GM12801 (cell line): Measurements from ENCODE around the gene IGF1.

ENCODE experiments used
- TF ChIP-seq, protein P1 (sequence below): IDR thresholded peaks from one replicate; pipeline ENCODE4 v1.5.1; 2011; ENCODE audit warnings: control low read depth; ENCODE audit not compliant: insufficient read length; ENCODE audit errors: extremely low read depth

Gene IGF1

GRCh38 chr12:102408487-102409297, 71.7 kb downstream of the IGF1 start:
- TF ChIP-seq, protein P1, sequence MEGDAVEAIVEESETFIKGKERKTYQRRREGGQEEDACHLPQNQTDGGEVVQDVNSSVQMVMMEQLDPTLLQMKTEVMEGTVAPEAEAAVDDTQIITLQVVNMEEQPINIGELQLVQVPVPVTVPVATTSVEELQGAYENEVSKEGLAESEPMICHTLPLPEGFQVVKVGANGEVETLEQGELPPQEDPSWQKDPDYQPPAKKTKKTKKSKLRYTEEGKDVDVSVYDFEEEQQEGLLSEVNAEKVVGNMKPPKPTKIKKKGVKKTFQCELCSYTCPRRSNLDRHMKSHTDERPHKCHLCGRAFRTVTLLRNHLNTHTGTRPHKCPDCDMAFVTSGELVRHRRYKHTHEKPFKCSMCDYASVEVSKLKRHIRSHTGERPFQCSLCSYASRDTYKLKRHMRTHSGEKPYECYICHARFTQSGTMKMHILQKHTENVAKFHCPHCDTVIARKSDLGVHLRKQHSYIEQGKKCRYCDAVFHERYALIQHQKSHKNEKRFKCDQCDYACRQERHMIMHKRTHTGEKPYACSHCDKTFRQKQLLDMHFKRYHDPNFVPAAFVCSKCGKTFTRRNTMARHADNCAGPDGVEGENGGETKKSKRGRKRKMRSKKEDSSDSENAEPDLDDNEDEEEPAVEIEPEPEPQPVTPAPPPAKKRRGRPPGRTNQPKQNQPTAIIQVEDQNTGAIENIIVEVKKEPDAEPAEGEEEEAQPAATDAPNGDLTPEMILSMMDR = no peak

DNA sequence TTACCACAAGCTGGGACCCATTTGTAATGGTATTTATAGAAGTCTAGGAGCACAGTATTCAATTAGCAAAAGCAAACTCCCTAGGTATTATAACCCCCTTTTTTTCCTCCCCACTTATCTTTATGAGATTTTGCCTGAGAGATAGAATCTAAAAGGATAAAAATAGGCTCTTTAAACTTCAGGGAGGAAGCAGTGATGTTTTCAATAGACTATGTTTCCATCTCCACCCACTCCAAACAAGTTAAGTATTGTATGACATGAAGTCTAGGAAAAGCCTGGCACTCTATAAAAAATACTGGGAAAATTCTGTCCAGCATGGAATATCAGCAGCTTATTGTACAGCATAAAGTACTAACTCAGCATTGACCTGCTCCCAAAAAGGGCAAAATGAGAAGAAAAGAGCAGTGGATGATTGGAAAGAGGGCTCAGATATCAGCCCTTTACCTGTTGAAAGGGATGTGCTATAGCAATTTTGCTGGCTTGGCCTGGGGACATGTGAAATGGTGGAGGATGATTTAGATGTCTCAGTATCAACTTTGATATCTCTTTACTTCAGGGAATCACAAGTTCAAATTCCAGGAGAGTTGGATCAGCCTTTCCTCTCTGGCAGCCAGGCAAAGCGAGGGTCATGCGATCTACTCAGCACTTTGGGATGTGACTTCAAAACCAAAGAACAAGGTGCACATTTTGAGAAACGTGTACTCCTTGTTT, 72.4 kb downstream of the IGF1 start:
- TF ChIP-seq, protein P1 = no peak

DNA sequence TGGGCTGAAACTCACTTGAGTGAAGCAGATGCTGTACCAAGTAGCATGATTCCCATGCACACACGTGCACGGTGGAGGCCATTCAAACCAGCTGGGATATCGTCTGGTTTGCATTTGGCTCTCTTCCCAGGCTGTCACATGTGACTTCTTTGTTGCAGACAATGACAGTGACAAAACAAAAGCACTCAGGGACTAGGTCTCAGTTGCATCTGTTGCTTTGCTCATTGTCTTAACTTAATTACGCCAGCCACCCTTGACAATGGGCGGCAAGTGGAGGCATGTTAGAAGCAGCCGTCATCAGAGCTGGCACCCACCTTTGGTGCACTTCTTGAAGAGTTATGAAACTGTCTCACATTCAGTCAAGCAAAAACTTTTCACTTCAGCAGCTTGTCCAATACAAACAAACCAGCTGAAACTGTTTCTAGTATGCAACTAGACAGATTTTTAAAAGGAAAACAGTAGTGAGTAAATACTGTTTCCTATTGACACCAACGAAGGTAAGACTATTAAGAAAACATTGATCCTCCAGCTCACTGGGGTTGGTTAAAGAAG, 74.3 kb downstream of the IGF1 start:
- TF ChIP-seq, protein P1 = no peak

DNA sequence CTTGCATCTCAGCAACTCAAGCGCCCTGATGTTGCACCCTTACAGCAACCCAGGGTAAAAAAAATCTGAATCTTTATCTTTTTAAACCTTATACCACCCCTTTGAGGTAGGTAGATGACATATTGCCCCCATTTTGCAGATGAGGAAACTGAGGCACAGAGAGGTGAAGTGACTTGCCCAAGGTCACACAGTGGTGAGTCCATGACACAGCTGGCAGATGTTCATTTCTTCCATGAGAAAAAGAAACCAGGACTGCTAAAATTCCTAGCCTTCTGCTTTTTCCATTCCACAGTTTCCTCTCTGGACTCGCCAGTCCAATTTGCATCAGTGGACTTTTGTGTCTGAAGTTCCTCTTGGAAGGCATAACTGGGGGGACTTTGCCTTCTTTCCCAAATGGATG, 79.3 kb downstream of the IGF1 start:
- TF ChIP-seq, protein P1 = no peak

- TF ChIP-seq, protein P1 = no peak
These were observed 80.7 kb downstream of the IGF1 start for GRCh38 chr12:102399653-102400052.

- TF ChIP-seq, protein P1 = no peak
These were observed 84.1 kb downstream of the IGF1 start for GRCh38 chr12:102396276-102396675.

DNA sequence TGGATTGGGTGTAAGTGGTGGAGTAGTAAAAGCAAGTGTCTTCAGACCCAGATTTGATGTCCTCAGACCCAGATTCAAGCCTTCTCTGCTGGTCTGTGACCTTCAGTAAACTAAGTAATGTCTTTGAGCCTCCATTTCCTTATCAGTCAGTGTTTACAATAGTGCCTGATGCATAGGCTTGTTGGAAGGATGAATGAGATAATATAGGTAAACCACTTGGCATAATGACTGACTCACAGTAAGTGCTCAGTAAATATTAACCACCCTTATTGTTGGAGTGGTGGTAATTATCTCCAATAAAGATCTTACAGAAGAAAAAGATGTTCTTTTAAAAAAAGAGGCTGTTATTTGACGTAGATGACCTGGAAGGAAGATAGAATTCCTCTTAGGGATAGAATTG, 86.2 kb downstream of the IGF1 start:
- TF ChIP-seq, protein P1 = no peak
